BLaER1 treated with 17β-estradiol and CSF1 and Interleukin-3, amounts not matched to agents 10 nM and 100 nM (cell line): Measurements from ENCODE around the gene PNMA6E.

Source experiments
- H3K27ac ChIP-seq, 11 experiments: shearing (Covaris generic); formaldehyde crosslinking; 2 replicates each; pipeline ENCODE4 v1.8.1; 2022
- H3K27me3 ChIP-seq, 11 experiments: shearing (Covaris generic); formaldehyde crosslinking; 2 replicates each; pipeline ENCODE4 v1.8.1; 2022
- H3K36me3 ChIP-seq, 11 experiments: shearing (Covaris generic); formaldehyde crosslinking; 2 replicates each; pipeline ENCODE4 v1.8.1; 2022
- H3K4me1 ChIP-seq, 10 experiments: shearing (Covaris generic); formaldehyde crosslinking; 2 replicates each; pipeline ENCODE4 v1.8.1; 2022
- H3K4me2 ChIP-seq, 11 experiments: shearing (Covaris generic); formaldehyde crosslinking; 2 replicates each; pipeline ENCODE4 v1.8.1; 2022
- H3K4me3 ChIP-seq, 10 experiments: shearing (Covaris generic); formaldehyde crosslinking; 2 replicates each; pipeline ENCODE4 v1.8.1; 2022
- H3K9ac ChIP-seq, 11 experiments: shearing (Covaris generic); formaldehyde crosslinking; 2 replicates each; pipeline ENCODE4 v1.8.1; 2022
- H3K9me3 ChIP-seq, 11 experiments: shearing (Covaris generic); formaldehyde crosslinking; replicated peaks in 1 of 11; 2 replicates each; pipeline ENCODE4 v1.8.1; 2022
- H4K20me1 ChIP-seq, 11 experiments: shearing (Covaris generic); formaldehyde crosslinking; 2 replicates each; pipeline ENCODE4 v1.8.1; 2022
- Cebpa-rat ChIP-seq, 11 experiments: shearing (Covaris generic); IDR thresholded peaks; 2 replicates each; pipeline ENCODE4 v1.8.1; 2022

The PNMA6E gene

GRCh38 chrX:153441296-153441695, 40.1 kb upstream of the PNMA6E start:
- Histone ChIP-seq H3K36me3 (no peaks in the 10 kb centered on the region), H3K4me3 (no peak overlapping the region), H3K27me3 (peaks cover 23 to 83% (median 44%) of the 10 kb centered on the region in 11 experiments), H3K4me2 (no peak overlapping the region), H3K27ac (no peak overlapping the region), H3K9me3 (peaks cover 0 to 11% (median 0%) of the 10 kb centered on the region in 11 experiments; a peak in 6 of 22 replicates), H4K20me1 (peaks cover 0 to 32% (median 5%) of the 10 kb centered on the region in 11 experiments; a peak in 9 of 22 replicates), H3K9ac (no peak overlapping the region), H3K4me1 (no peaks in the 10 kb centered on the region)
- no peak for TF ChIP-seq Cebpa-rat (IDR thresholded peaks at IDR 0.05)

- Histone ChIP-seq H3K27ac (no peak overlapping the region), H3K27me3 (peaks cover 22 to 81% (median 44%) of the 10 kb centered on the region in 11 experiments), H4K20me1 (peaks cover 0 to 25% (median 1%) of the 10 kb centered on the region in 11 experiments; a peak in 8 of 22 replicates), H3K4me3 (no peak overlapping the region), H3K9ac (no peak overlapping the region), H3K4me1 (no peaks in the 10 kb centered on the region), H3K4me2 (no peak overlapping the region), H3K9me3 (peaks cover 0 to 9% (median 0%) of the 10 kb centered on the region in 11 experiments; a peak in 6 of 22 replicates), H3K36me3 (no peaks in the 10 kb centered on the region)
- no peak for TF ChIP-seq Cebpa-rat (IDR thresholded peaks at IDR 0.05)
These were observed 39.5 kb upstream of the PNMA6E start for GRCh38 chrX:153440556-153441135.

DNA sequence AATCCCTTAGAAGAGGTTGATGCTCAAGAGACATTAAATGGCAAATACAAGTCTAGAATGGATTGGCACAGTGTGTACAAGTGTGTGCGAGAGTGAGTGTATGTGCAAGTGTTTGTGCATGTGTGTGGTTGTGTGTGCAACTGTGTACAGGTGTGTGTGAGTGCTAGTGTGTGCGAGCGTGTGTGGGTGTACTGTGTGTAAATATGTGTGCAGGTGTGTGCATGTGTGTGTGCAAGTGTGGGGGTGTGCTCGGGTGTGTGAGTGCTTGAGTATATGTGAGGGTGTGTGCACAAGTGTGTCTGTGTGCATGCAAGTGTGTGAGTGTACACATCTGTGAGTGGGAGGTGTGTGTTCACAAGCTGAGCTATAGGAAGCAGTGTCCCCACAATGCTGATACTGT, 38.8 kb upstream of the PNMA6E start:
- H3K4me3 ChIP-seq = no peak overlapping the region
- peaks cover 0 to 7% (median 0%) of the 10 kb centered on the region in 11 experiments; a peak in 6 of 22 replicates for H3K9me3 ChIP-seq
- no peak overlapping the region for H3K9ac ChIP-seq
- no peak overlapping the region for H3K4me2 ChIP-seq
- no peaks in the 10 kb centered on the region for H3K36me3 ChIP-seq
- TF ChIP-seq Cebpa-rat (IDR thresholded peaks at IDR 0.05) = no peak
- H3K4me1 ChIP-seq = no peaks in the 10 kb centered on the region
- no peak overlapping the region for H3K27ac ChIP-seq
- peaks cover 21 to 81% (median 43%) of the 10 kb centered on the region in 11 experiments for H3K27me3 ChIP-seq
- peaks cover 0 to 18% (median 0%) of the 10 kb centered on the region in 11 experiments; a peak in 7 of 22 replicates for H4K20me1 ChIP-seq

GRCh38 chrX:153438532-153438931, 37.4 kb upstream of the PNMA6E start:
- no peaks in the 10 kb centered on the region; a peak in 4 of 22 replicates for H3K9me3 ChIP-seq
- H4K20me1 ChIP-seq = peaks cover 0 to 4% (median 0%) of the 10 kb centered on the region in 11 experiments; a peak in 5 of 22 replicates
- no peak for TF ChIP-seq Cebpa-rat (IDR thresholded peaks at IDR 0.05)
- H3K4me3 ChIP-seq = no peak overlapping the region
- H3K9ac ChIP-seq = no peak overlapping the region
- no peaks in the 10 kb centered on the region for H3K36me3 ChIP-seq
- no peaks in the 10 kb centered on the region for H3K4me1 ChIP-seq
- H3K27ac ChIP-seq = no peak overlapping the region
- no peak overlapping the region for H3K4me2 ChIP-seq
- H3K27me3 ChIP-seq = peaks cover 28 to 84% (median 51%) of the 10 kb centered on the region in 11 experiments

DNA sequence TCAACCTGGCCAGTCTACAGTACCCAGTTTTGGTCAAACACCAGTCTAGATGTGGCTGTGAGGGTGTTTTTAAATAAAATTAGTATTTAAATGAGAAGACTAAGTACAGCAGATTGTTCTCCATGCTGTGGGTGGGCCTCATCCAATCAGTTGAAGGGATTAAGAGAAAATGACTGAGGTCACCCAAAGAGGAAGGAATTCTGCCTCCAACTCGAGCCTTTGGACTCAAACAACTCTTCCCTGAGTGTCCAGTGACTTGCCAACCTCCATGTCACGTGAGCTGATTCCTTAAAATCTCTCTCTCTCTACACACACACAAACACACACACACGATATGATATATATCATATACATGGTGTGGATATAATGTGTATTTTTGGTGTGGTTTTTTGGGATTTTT, 34.7 kb upstream of the PNMA6E start:
- no peaks in the 10 kb centered on the region; a peak in 3 of 22 replicates for H4K20me1 ChIP-seq
- peaks cover 25 to 82% (median 53%) of the 10 kb centered on the region in 11 experiments for H3K27me3 ChIP-seq
- no peak overlapping the region for H3K4me2 ChIP-seq
- peaks cover 11 to 22% (median 13%) of the 10 kb centered on the region in 11 experiments for H3K9me3 ChIP-seq
- no peaks in the 10 kb centered on the region for H3K4me1 ChIP-seq
- H3K9ac ChIP-seq = no peak overlapping the region
- TF ChIP-seq Cebpa-rat (IDR thresholded peaks at IDR 0.05) = no peak
- H3K36me3 ChIP-seq = no peaks in the 10 kb centered on the region
- H3K27ac ChIP-seq = no peak overlapping the region
- H3K4me3 ChIP-seq = no peak overlapping the region

DNA sequence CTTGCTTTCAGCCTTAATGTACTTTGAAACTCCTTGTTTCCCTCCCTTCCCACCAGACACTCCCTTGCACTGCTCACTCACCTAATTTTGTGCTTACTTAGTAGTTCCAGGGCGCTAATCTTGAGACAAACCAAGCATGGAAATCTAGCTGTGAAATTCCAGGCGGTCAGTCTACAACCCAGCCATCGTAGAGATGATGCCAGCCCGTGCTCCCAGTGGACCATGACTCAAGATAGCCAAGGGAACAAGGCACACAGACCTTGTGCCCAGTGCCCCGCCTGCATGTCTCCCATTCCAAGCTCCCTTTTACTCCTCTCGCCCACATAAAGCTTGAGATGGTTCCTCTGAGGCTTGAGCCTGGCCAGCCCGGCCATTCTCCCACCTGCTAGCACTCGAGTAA, 33.7 kb upstream of the PNMA6E start:
- Histone ChIP-seq H3K36me3 (no peaks in the 10 kb centered on the region), H3K9ac (no peak overlapping the region), H3K4me3 (no peak overlapping the region), H3K27me3 (peaks cover 28 to 77% (median 50%) of the 10 kb centered on the region in 11 experiments), H3K4me2 (no peak overlapping the region), H3K27ac (no peak overlapping the region), H3K9me3 (peaks cover 17 to 32% (median 23%) of the 10 kb centered on the region in 11 experiments), H3K4me1 (no peaks in the 10 kb centered on the region), H4K20me1 (no peaks in the 10 kb centered on the region; a peak in 1 of 22 replicates)
- TF ChIP-seq Cebpa-rat (IDR thresholded peaks at IDR 0.05) = no peak

- peaks cover 17 to 36% (median 25%) of the 10 kb centered on the region in 11 experiments for H3K9me3 ChIP-seq
- no peaks in the 10 kb centered on the region; a peak in 1 of 22 replicates for H4K20me1 ChIP-seq
- H3K4me1 ChIP-seq = no peaks in the 10 kb centered on the region
- no peak for TF ChIP-seq Cebpa-rat (IDR thresholded peaks at IDR 0.05)
- H3K4me2 ChIP-seq = no peak overlapping the region
- H3K4me3 ChIP-seq = no peak overlapping the region
- H3K27me3 ChIP-seq = peaks cover 33 to 73% (median 51%) of the 10 kb centered on the region in 11 experiments
- H3K36me3 ChIP-seq = no peaks in the 10 kb centered on the region
- no peak overlapping the region for H3K27ac ChIP-seq
- H3K9ac ChIP-seq = no peak overlapping the region
These were observed 32.7 kb upstream of the PNMA6E start for GRCh38 chrX:153433781-153434285.

DNA sequence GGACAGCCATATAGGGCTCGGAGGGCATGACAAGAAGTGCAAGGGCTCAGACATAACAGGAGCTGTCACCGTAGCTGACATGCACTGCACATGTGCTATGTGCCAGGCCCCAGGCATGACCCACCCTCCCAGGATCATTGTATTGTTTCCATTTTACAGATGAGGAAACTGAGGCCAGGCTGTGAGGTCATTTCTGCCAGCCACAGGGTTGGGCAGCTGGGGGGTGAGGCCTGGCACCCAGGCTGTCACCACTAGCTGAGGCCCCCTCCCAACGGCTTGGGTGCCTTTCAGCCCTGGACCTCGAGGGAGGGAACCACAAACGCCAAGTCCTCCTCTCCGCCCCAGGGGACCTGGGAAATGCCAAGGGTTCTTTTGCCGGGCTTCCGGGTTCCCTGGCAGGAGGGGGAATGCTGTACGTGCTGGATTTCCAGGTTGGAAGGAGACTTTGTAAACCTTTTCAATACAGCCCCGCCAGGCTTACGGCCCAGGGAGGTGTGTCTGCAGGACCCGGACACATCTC, 32.1 kb upstream of the PNMA6E start:
- H3K9ac ChIP-seq = no peak overlapping the region
- H3K27me3 ChIP-seq = peaks cover 34 to 71% (median 51%) of the 10 kb centered on the region in 11 experiments
- H3K4me2 ChIP-seq = no peak overlapping the region
- peaks cover 19 to 40% (median 29%) of the 10 kb centered on the region in 11 experiments for H3K9me3 ChIP-seq
- H4K20me1 ChIP-seq = no peaks in the 10 kb centered on the region; a peak in 1 of 22 replicates
- H3K4me1 ChIP-seq = no peaks in the 10 kb centered on the region
- TF ChIP-seq Cebpa-rat (IDR thresholded peaks at IDR 0.05) = no peak
- no peak overlapping the region for H3K27ac ChIP-seq
- H3K4me3 ChIP-seq = no peak overlapping the region
- no peaks in the 10 kb centered on the region for H3K36me3 ChIP-seq

GRCh38 chrX:153430796-153431195, 29.6 kb upstream of the PNMA6E start:
- peaks cover 25 to 55% (median 40%) of the 10 kb centered on the region in 11 experiments for H3K9me3 ChIP-seq
- H3K4me3 ChIP-seq = no peak overlapping the region
- no peak overlapping the region for H3K9ac ChIP-seq
- peaks cover 29 to 75% (median 57%) of the 10 kb centered on the region in 11 experiments for H3K27me3 ChIP-seq
- H3K36me3 ChIP-seq = no peaks in the 10 kb centered on the region
- H3K4me1 ChIP-seq = no peaks in the 10 kb centered on the region
- no peak overlapping the region for H3K27ac ChIP-seq
- no peaks in the 10 kb centered on the region; a peak in 1 of 22 replicates for H4K20me1 ChIP-seq
- H3K4me2 ChIP-seq = no peak overlapping the region
- no peak for TF ChIP-seq Cebpa-rat (IDR thresholded peaks at IDR 0.05)
